Sigmoid colon (tissue), 7 donors: Measurements from ENCODE around the gene ZFR2. TPM values are rescaled to one million over a fixed set of nuclear protein-coding genes. Genes with fewer than 3 reads are reported as not detected.

ENCODE experiments used
- DNase-seq: peaks from one replicate; pipeline ENCODE4 v3.0.0-alpha.2; 2019
- H3K27ac ChIP-seq, 4 donors: fragments of 200-600 bp; sonication (generic); one replicate each; pipeline ENCODE4 v1.5.1; 2016 to 2019; ENCODE audit warnings: mild to moderate bottlenecking in 1 of 4
- H3K27me3 ChIP-seq, 3 donors: fragments of 200-600 bp; sonication (generic); one replicate each; pipeline ENCODE4 v1.5.1; 2019; ENCODE audit warnings: mild to moderate bottlenecking in 1 of 3
- H3K36me3 ChIP-seq, 4 donors: fragments of 200-600 bp; sonication (generic); one replicate each; pipeline ENCODE4 v1.5.1; 2016 to 2019
- H3K4me1 ChIP-seq, 4 donors: fragments of 200-600 bp; sonication (generic); one replicate each; pipeline ENCODE4 v1.5.1; 2017 to 2019
- H3K4me3 ChIP-seq, 4 donors: fragments of 200-600 bp; sonication (generic); one replicate each; pipeline ENCODE4 v1.5.1; 2017 to 2019; ENCODE audit warnings: mild to moderate bottlenecking in 2 of 4, moderate library complexity in 1 of 4
- H3K9me3 ChIP-seq, 4 donors: fragments of 200-600 bp in 3 of 4; sonication (generic) in 3 of 4; one replicate each; pipeline versions ENCODE4 v1.5.1 to v1.6.1; 2013 to 2019
- CTCF ChIP-seq, 4 experiments: fragments of 450-650 bp in 3 of 4; fragments of 200-600 bp in 1 of 4; IDR thresholded peaks; one replicate each; pipeline ENCODE4 v1.5.1; 2016 to 2019; ENCODE audit warnings: antibody characterized with exemption in 4 of 4, mild to moderate bottlenecking in 3 of 4, moderate library complexity in 2 of 4
- EP300 ChIP-seq, 4 donors: sonication (generic); formaldehyde crosslinking; IDR thresholded peaks; one replicate each; pipeline ENCODE4 v1.6.1; 2017; ENCODE audit warnings: antibody characterized with exemption in 4 of 4
- POLR2A ChIP-seq, 2 donors: fragments of 450-650 bp; IDR thresholded peaks; one replicate each; pipeline ENCODE4 v1.6.1; 2016; ENCODE audit warnings: antibody characterized with exemption in 2 of 2, mild to moderate bottlenecking in 2 of 2, moderate library complexity in 2 of 2
- POLR2AphosphoS5 ChIP-seq, 4 donors: sonication (generic); formaldehyde crosslinking; IDR thresholded peaks; one replicate each; pipeline ENCODE4 v1.6.1; 2017; ENCODE audit warnings: antibody characterized with exemption in 4 of 4
- WGBS, 2 donors: extraction: QIAGEN DNeasy Blood & Tissue Kit; methylation state at CpG; one replicate each; pipeline ENCODE4 v1.1.7; 2013; 5-methylcytosine and 5-hydroxymethylcytosine counted together
- intact Hi-C: fragments of 100-400 bp; cut with DNase I; formaldehyde crosslinking; loops from one replicate; pipeline ENCODE4 v1.15.1; 2023
- polyA plus RNA-seq, 3 donors: library from polyadenylated mRNA; stranded (reverse); fragments of 200-250 nt; gene quantifications; one replicate each; pipeline ENCODE4 v1.2.3, GENCODE V29; 2013
- total RNA-seq, 4 donors: library from RNA; depleted of rRNA; stranded (reverse); fragments of >200 nt; gene quantifications; one replicate each; pipeline ENCODE4 v1.1.0, GENCODE V29; 2016
- donor health status: healthy with polysubstance abuse.
- donor health status: Bipolar disorder and iron deficiency.
- donor health status: healthy.

ZFR2 gene
- total and polyA plus RNA-seq, 7 donors = under 0.01 to 1.2 (median 0.47) TPM; not detected in 3

- WGBS, 2 donors = 77 to 85% methylated on average over 49 of the region's 49 CpGs
- H3K4me1 ChIP-seq = peaks cover 0 to 13% (median 5%) of the 10 kb centered on the region in 4 donors
- H3K9me3 ChIP-seq = peaks cover 12 to 20% (median 16%) of the 10 kb centered on the region in 4 donors
- DNase-seq = no peak
- no peak overlapping the region for H3K27ac ChIP-seq
- TF ChIP-seq CTCF (IDR thresholded peaks at IDR 0.05) (no peak), EP300 (IDR thresholded peaks at IDR 0.05) (no peak)
- no peaks in the 10 kb centered on the region for H3K36me3 ChIP-seq
- H3K4me3 ChIP-seq = no peak overlapping the region
- intact Hi-C loops = no loop called here
- H3K27me3 ChIP-seq = peaks cover 0 to 55% (median 49%) of the 10 kb centered on the region in 3 donors
Observed at GRCh38 chr19:3783660-3784584, 84.9 kb downstream of the ZFR2 start.

GRCh38 chr19:3782903-3783302 is 85.9 kb downstream of the ZFR2 start:
- Histone ChIP-seq H3K27me3 (peaks cover 0 to 55% (median 49%) of the 10 kb centered on the region in 3 donors), H3K4me1 (peaks cover 0 to 13% (median 5%) of the 10 kb centered on the region in 4 donors), H3K4me3 (no peak overlapping the region), H3K36me3 (no peaks in the 10 kb centered on the region), H3K9me3 (peaks cover 12 to 20% (median 16%) of the 10 kb centered on the region in 4 donors), H3K27ac (no peak overlapping the region)
- DNase-seq = no peak
- intact Hi-C loops = no loop called here
- no peak for TF ChIP-seq POLR2AphosphoS5 (IDR thresholded peaks at IDR 0.05)
- TF ChIP-seq CTCF (IDR thresholded peaks at IDR 0.05) = no peak
- WGBS, 2 donors = 89% methylated on average over 13 of the region's 13 CpGs

- Histone ChIP-seq H3K4me3 (no peak overlapping the region), H3K4me1 (peaks cover 0 to 13% (median 5%) of the 10 kb centered on the region in 4 donors), H3K9me3 (peaks cover 12 to 20% (median 16%) of the 10 kb centered on the region in 4 donors), H3K36me3 (no peaks in the 10 kb centered on the region), H3K27me3 (peaks cover 0 to 55% (median 49%) of the 10 kb centered on the region in 3 donors), H3K27ac (no peak overlapping the region)
- 87% methylated on average over 1 of the region's 1 CpG for WGBS, 2 donors
- intact Hi-C loops = no loop called here
- no peak for DNase-seq
- TF ChIP-seq POLR2AphosphoS5 (IDR thresholded peaks at IDR 0.05) (no peak), EP300 (IDR thresholded peaks at IDR 0.05) (no peak), CTCF (IDR thresholded peaks at IDR 0.05) (no peak), POLR2A (IDR thresholded peaks at IDR 0.05) (no peak)
Observed at GRCh38 chr19:3782330-3782729, 86.5 kb downstream of the ZFR2 start.

- no peak for DNase-seq
- 98 to 99% methylated on average over 2 of the region's 2 CpGs for WGBS, 2 donors
- no peak for TF ChIP-seq EP300 (IDR thresholded peaks at IDR 0.05)
- TF ChIP-seq POLR2A (IDR thresholded peaks at IDR 0.05) = no peak
- TF ChIP-seq CTCF (IDR thresholded peaks at IDR 0.05) = no peak
- TF ChIP-seq POLR2AphosphoS5 (IDR thresholded peaks at IDR 0.05) = no peak
- H3K9me3 ChIP-seq = peaks cover 12 to 20% (median 16%) of the 10 kb centered on the region in 4 donors
- H3K4me3 ChIP-seq = no peak overlapping the region
- peaks cover 0 to 50% (median 46%) of the 10 kb centered on the region in 3 donors for H3K27me3 ChIP-seq
- intact Hi-C loops = no loop called here
- H3K36me3 ChIP-seq = no peaks in the 10 kb centered on the region
- H3K4me1 ChIP-seq = peaks cover 0 to 13% (median 5%) of the 10 kb centered on the region in 4 donors
- H3K27ac ChIP-seq = no peak overlapping the region
Observed at GRCh38 chr19:3781603-3782002, 87.2 kb downstream of the ZFR2 start.
